Vagina (tissue), 2 donors: ENCODE results near the gene NAV1.

ENCODE experiments used
- POLR2A ChIP-seq, 2 donors: fragments of 450-650 bp; IDR thresholded peaks; one replicate each; pipeline ENCODE4 v1.6.1; 2017; ENCODE audit warnings: antibody characterized with exemption in 2 of 2, mild to moderate bottlenecking in 2 of 2, moderate library complexity in 2 of 2
- POLR2AphosphoS5 ChIP-seq, 2 donors: sonication (generic); formaldehyde crosslinking; IDR thresholded peaks; one replicate each; pipeline ENCODE4 v1.9.0; 2017; ENCODE audit warnings: antibody characterized with exemption in 2 of 2, mild to moderate bottlenecking in 2 of 2, low read depth in 1 of 2; ENCODE audit not compliant: insufficient read depth in 1 of 2
- TF ChIP-seq, protein P1 (sequence below), 3 experiments: fragments of 450-650 bp in 2 of 3; fragments of 200-600 bp in 1 of 3; sonication (generic) in 1 of 3; IDR thresholded peaks; one replicate each; pipeline ENCODE4 v1.5.1; 2017 to 2019; ENCODE audit warnings: antibody characterized with exemption in 3 of 3, mild to moderate bottlenecking in 2 of 3, moderate library complexity in 2 of 3

- TF ChIP-seq, protein P1, sequence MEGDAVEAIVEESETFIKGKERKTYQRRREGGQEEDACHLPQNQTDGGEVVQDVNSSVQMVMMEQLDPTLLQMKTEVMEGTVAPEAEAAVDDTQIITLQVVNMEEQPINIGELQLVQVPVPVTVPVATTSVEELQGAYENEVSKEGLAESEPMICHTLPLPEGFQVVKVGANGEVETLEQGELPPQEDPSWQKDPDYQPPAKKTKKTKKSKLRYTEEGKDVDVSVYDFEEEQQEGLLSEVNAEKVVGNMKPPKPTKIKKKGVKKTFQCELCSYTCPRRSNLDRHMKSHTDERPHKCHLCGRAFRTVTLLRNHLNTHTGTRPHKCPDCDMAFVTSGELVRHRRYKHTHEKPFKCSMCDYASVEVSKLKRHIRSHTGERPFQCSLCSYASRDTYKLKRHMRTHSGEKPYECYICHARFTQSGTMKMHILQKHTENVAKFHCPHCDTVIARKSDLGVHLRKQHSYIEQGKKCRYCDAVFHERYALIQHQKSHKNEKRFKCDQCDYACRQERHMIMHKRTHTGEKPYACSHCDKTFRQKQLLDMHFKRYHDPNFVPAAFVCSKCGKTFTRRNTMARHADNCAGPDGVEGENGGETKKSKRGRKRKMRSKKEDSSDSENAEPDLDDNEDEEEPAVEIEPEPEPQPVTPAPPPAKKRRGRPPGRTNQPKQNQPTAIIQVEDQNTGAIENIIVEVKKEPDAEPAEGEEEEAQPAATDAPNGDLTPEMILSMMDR (IDR thresholded peaks at IDR 0.05), result no peak
- TF ChIP-seq POLR2A (IDR thresholded peaks at IDR 0.05), result no peak
- no peak for TF ChIP-seq POLR2AphosphoS5 (IDR thresholded peaks at IDR 0.05; ENCODE audit: insufficient read depth in 1 of 2, low read depth in 1 of 2)
These were observed 3.0 kb upstream of the NAV1 start for GRCh38 chr1:201535919-201536245.
